Sciatic nerve (tissue), 2 donors: ENCODE measurements around the gene TSPAN5. TPM values are rescaled to one million over a fixed set of nuclear protein-coding genes. Genes with fewer than 3 reads are reported as not detected.
A peak's percentile ranks its signal among the peaks of the same experiment; 100 is the strongest.
"Not testable (repeated sequence)": the region's sequence is repeated elsewhere in the genome, so short reads cannot be mapped to it uniquely, and the experiment has no call there.

Source experiments
- ATAC-seq: fragments of 200-7000 bp; cut with Tn5 transposase; one replicate; pipeline ENCODE4 v1.9.1; 2020; ENCODE audit warnings: mild to moderate bottlenecking, moderate library complexity
- DNase-seq: peaks from one replicate; pipeline ENCODE4 v3.0.0-alpha.2; 2020; ENCODE audit warnings: low spot score
- intact Hi-C: fragments of 100-400 bp; cut with DNase I; formaldehyde crosslinking; loops from one replicate; pipeline ENCODE4 v1.14.2; 2022
- total RNA-seq: library from RNA; stranded (reverse); fragmentation: NEBNext Ultra II Directional; extraction: Animal tissue kit (Norgen Biotek cat#: 25700); gene quantifications from one replicate; pipeline ENCODE4 v1.2.1, GENCODE V29; 2021
- donor health status: DM: no; HTN: no; CAD: no.
- donor health status: DM: no; HTN: no; CAD: no.

Gene TSPAN5
- total RNA-seq, 1 donor from 2014 or later = 19.1 TPM

DNA sequence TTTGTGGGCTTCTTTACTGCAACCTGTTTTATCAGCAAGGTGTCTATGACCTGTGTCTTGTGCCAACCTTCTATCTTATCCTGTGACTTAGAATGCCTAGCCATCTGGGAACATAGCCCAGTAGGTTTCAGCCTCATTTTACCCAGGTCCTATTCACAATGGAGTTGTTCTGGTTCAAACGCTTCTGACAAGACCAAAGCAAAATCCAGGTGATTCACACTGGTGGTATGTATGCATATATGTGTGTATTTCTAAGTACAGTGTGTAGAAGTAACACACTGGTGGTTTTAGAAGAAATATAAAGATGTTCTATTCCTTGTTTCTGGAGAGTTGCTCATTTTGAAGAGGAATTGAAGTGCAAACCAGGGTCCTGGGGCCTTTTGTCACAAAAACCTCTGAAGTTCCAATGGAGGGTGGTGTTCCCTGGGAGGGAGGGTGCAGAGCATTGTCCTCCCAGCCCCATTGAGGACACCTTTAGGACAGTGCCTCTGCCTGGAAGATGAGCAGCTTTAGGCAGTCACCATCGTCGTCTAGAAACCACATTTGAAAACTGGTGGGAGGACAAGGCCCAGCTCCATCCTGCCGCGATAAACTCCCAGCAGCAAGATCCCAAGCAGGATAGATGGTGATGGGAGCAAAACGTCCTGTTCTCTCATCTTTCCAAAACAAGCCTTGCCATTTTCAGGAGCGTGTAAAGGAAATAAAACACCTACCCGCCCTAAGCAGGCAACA is 191.4 kb downstream of the TSPAN5 start:
- intact Hi-C loops = loop anchor here (5.0 to 10.0 kb wide), 2 partner anchors 198 to 980 kb away; no protein-coding TSS in a partner anchor

GRCh38 chr4:98462487-98462886 is 195.9 kb downstream of the TSPAN5 start:
- DNase-seq (no peak), ATAC-seq (no peak)
- intact Hi-C loops = loop anchor here (10.0 kb wide), 1 partner anchor 202 kb away; no protein-coding TSS in a partner anchor

More for the DNA sequence above, 191.4 kb downstream of the TSPAN5 start:
- no peak for DNase-seq
- ATAC-seq = no peak

GRCh38 chr4:98461121-98461865 is 197.1 kb downstream of the TSPAN5 start:
- not testable (repeated sequence) for ATAC-seq, DNase-seq
- intact Hi-C loops = loop anchor here (10.0 kb wide), 1 partner anchor 204 kb away; no protein-coding TSS in a partner anchor

DNA sequence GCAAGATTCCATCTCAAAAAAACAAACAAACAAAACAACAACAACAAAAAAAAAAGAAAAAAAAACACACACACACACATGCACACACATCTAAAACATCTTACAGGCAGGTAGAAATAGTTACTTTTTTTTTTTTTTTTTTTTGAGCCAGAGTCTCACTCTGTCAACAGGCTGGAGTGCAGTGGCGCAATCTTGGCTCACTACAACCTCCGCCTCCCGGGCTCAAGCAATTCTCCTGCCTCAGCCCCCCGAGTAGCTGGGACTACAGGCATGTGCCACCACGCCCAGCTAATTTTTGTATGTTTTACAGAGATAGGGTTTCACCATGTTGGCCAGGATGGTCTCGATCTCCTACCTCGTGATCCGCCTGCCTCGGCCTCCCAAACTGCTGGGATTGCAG is 201.0 kb downstream of the TSPAN5 start:
- ATAC-seq, intact Hi-C loops, DNase-seq: not testable (repeated sequence)

DNA sequence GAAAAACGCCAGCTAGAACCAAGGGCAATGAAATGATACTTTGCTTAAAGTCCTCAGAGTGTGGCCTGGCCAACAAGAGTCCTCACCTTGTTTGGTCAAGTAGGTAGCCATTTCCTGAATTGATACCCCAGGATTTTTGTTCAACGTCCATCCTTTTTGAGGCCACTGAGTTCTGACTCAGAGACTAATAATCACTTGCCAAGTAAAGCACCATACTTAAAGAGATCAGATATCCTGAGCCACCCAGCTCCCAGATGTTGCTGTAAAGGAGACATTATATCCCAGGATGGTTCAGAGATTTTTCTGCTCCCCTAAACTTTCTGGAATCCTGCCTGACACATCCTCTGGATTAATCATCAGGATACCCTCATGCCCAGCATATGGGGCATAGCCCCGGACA is 206.3 kb downstream of the TSPAN5 start:
- no peak for DNase-seq
- intact Hi-C loops = no loop called here
- ATAC-seq = no peak

DNA sequence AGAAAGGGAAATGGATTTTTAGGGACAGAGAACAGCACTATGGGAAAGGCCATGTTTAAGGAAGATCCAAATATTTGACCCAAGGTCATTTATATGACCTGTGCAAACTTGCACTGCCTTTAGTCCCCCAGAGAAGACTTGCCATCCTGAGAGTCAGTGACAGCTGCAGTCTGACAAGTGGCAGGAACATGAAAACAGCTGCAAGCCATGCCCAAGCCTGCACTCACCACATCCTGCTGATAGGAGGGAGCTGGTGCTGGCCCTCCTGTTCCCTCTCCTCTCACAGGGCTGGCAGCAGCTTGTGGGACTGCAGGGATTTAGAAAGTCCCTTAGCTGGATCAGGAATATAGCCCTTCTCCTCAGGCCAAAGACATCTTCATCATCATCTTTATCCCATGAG is 209.5 kb downstream of the TSPAN5 start:
- intact Hi-C loops = no loop called here
- ATAC-seq (no peak), DNase-seq (no peak)

DNA sequence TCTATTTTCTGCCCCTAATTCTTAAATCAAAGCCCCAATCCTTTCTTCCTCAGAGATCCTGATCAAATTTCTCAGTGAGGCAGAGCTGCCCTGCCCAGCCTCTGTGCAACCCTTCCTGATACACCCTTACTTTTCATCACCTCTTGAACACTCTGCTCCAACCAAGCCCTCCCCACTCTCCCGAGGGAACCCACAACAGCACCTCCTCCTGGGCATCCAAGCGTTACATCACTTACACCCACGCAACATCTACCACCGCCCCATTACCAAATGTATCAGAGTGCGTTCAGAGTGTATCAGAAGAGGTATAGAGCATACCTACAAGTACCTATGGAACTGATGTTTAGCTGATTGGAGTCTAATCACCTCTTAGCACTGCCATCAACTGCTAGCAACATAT is 210.8 kb downstream of the TSPAN5 start:
- intact Hi-C loops = no loop called here
- ATAC-seq (no peak), DNase-seq (no peak)

DNA sequence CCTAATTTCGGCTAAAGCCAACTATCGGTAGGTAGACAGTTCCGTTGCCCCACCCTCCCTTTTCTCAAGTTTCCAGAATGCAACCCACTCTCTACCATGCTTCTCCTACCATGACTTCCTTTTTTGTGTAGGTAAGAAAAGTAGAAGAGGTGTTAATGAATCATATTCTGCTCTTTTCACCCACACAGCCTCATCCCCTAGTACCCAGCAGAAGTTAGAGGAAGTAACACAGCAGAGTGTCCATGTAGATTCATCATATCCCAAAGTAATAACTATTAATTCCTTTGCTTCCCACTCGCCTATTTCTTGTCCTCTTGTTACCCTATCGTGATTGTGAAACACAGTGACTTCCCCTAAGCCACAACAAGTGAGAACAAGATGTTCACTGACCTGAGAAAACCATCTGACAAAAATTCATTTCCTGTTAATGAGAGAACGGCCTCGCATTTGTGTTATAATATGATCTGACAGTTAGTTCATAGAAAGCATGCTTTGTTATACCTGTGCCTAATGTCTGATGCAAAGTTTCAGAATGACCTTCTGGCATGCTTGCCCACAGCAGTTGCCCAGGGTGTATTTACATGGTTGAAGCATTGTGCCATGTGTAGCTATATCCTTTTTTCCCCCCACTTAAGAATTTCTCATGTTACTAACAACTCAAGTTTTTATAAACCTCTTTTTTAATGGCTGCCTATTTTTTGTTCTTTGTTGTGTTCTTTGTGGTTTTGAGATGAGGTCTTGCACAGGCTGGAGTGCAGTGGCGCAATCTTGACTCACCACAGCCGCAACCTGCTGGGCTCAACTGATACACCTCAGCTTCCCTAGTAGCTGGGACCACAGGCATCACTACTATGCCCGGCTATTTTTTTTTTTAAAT is 211.7 kb downstream of the TSPAN5 start:
- ATAC-seq = peak; percentile 75
- intact Hi-C loops = no loop called here

GRCh38 chr4:98444371-98444770 is 214.0 kb downstream of the TSPAN5 start:
- intact Hi-C loops = no loop called here
- ATAC-seq (no peak), DNase-seq (no peak)

More for the DNA sequence above, 211.7 kb downstream of the TSPAN5 start:
- no peak for DNase-seq

DNA sequence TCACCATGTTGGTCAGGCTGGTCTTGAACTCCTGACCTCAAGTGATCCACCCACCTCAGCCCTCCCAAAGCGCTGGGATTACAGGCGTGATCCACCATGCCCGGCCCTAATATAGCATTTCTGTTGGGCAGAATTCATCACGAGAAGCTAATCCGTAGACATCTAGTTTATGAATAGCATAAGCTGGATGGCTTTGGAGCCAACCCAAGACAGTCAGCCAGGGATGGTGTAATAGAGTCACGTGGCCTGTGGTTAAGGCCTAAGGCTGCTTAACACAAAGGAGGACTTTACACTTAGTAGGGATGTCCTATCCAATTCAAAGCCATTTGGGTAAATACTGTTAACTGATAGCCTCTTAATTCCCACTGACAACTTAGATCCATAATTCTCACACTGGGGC is 223.6 kb downstream of the TSPAN5 start:
- DNase-seq (no peak), ATAC-seq (no peak)
- intact Hi-C loops = no loop called here

DNA sequence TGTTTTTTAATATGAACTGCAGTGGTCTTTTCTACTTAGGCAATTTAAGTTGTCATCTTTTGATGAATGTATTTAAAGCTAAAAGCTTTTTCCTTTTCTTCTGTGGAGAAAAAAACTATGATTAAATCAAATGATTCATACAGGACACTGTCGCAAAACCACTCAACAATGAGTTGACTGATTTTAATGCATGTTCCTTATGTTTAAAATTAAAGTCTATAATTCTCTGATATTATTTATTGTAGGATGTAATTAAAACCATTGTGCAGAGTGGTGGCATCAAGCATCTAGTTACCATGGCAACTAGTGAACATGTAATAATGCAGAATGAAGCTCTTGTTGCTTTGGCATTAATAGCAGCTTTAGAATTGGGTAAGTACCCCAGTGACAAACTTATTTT is 224.7 kb downstream of the TSPAN5 start:
- intact Hi-C loops = no loop called here
- DNase-seq (no peak), ATAC-seq (no peak)

DNA sequence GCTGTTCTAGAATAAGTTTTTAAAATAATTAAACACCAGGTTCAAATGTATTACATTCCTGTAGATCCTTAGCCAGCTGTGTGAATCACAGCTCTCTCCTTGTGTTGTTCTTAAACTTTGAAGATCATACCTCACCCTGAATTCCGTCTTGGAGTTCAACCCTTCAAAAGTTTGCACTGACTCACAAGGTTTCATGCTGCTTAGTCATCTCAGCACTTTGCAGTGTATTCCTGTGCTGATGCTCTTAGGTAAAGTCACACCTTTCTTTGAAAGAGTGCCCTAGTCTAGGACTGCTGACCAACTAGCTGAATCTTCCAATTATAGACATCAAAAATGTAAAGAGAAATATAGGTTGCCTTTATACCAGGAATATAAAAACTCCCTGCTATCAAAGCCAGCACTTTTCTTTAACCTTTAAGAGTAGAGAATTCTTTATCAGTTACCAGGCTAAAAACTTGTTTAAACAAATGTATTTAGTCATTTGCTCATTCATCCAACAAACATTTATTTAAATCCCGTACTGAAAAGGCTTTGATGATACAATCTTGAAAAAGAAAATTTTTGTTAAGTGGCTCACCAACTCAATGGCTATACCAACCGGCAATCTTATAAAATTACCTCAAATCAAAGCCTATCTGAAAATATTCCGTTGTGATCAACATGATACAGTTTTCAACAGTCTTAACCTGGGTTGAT is 227.6 kb downstream of the TSPAN5 start:
- intact Hi-C loops = no loop called here
- ATAC-seq (no peak), DNase-seq (no peak)

DNA sequence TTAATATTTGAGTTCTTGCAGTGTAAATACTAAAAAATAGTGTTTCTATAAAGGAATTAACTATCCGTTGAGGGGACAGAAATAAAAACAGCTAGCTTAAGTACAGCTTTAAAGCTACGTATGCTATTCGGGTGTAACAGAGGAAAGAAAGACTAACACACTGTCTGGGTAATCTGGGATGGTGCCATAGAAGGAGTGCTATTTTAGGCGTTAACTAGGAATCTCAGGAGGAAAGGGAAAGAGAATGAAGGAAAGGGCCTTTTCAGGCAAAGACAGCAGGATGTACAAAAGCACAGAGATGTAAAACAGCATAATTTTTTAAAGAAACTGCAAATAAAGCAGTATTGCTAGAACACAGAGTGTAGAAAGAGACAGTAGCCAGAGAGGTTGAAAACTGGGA is 235.4 kb downstream of the TSPAN5 start:
- ATAC-seq (no peak), DNase-seq (no peak)
- intact Hi-C loops = no loop called here

- DNase-seq (no peak), ATAC-seq (no peak)
- intact Hi-C loops = no loop called here
Observed at GRCh38 chr4:98421111-98421510, 237.3 kb downstream of the TSPAN5 start.
